GM12864 (cell line): Measurements from ENCODE around the gene EMC1.

ENCODE experiments used
- DNase-seq: peaks from one replicate; pipeline ENCODE4 v3.0.0-alpha.2; 2011; ENCODE audit warnings: low read depth
- H3K4me3 ChIP-seq: 2 replicates; pipeline ENCODE4 v1.5.1; 2011; ENCODE audit warnings: mild to moderate bottlenecking, low read depth, low read length, control low read depth
- TF ChIP-seq, protein P1 (sequence below): IDR thresholded peaks from 2 replicates; pipeline ENCODE4 v1.5.1; 2011; ENCODE audit warnings: low read depth, mild to moderate bottlenecking, moderate library complexity, low read length, control low read depth, inconsistent platforms; ENCODE audit errors: missing control alignments

The EMC1 gene

GRCh38 chr1:19167140-19167539, 84.2 kb downstream of the EMC1 start:
- no peak overlapping the region for H3K4me3 ChIP-seq
- TF ChIP-seq, protein P1, sequence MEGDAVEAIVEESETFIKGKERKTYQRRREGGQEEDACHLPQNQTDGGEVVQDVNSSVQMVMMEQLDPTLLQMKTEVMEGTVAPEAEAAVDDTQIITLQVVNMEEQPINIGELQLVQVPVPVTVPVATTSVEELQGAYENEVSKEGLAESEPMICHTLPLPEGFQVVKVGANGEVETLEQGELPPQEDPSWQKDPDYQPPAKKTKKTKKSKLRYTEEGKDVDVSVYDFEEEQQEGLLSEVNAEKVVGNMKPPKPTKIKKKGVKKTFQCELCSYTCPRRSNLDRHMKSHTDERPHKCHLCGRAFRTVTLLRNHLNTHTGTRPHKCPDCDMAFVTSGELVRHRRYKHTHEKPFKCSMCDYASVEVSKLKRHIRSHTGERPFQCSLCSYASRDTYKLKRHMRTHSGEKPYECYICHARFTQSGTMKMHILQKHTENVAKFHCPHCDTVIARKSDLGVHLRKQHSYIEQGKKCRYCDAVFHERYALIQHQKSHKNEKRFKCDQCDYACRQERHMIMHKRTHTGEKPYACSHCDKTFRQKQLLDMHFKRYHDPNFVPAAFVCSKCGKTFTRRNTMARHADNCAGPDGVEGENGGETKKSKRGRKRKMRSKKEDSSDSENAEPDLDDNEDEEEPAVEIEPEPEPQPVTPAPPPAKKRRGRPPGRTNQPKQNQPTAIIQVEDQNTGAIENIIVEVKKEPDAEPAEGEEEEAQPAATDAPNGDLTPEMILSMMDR = no peak
- DNase-seq = no peak

DNA sequence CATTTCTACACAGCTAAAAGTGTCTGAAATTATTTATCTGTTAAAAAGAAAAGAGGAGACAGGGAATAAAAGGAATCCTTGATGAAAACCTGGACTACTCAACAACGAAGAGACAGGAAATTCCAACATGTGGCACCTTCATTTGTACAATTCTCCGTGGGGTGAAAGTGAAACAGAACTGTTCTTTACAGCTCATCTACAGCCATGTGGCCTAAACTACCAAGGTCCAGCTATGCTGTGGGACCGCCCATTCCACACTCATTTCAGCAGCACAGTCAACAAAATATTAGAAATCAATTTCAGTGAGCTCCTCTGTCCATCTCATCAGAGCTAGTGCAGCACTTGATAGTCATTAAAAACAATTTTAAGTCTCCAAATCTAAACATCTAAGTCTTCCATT, 85.3 kb downstream of the EMC1 start:
- TF ChIP-seq, protein P1 = no peak
- no peak for DNase-seq
- no peak overlapping the region for H3K4me3 ChIP-seq
